H9 (cell line): Measurements from ENCODE around the gene GGT6. TPM values are rescaled to one million over a fixed set of nuclear protein-coding genes. Genes with fewer than 3 reads are reported as not detected.
A peak's percentile ranks its signal among the peaks of the same experiment; 100 is the strongest.

Source experiments
- DNase-seq: peaks from one replicate; pipeline ENCODE4 v3.0.0-alpha.2; 2017
- H2AFZ ChIP-seq: one replicate; pipeline ENCODE4 v1.6.1; 2013; ENCODE audit warnings: mild to moderate bottlenecking, low read length, control low read depth, moderate library complexity
- H2AK5ac ChIP-seq: 2 replicates; pipeline ENCODE4 v1.6.1; 2013; ENCODE audit warnings: low read length, control low read depth, mixed read lengths; ENCODE audit not compliant: insufficient read length
- H2BK120ac ChIP-seq: one replicate; pipeline ENCODE4 v1.6.1; 2013; ENCODE audit warnings: low read depth, mild to moderate bottlenecking, low read length, control low read depth, inconsistent platforms; ENCODE audit not compliant: poor library complexity, severe bottlenecking
- H2BK12ac ChIP-seq: 2 replicates; pipeline ENCODE4 v1.6.1; 2013; ENCODE audit warnings: low read length, control low read depth, mixed read lengths, low read depth; ENCODE audit not compliant: insufficient read length
- H2BK15ac ChIP-seq: 2 replicates; pipeline ENCODE4 v1.6.1; 2013; ENCODE audit warnings: low read depth, low read length, control low read depth
- H2BK20ac ChIP-seq: one replicate; pipeline ENCODE4 v1.6.1; 2013; ENCODE audit warnings: low read depth, mild to moderate bottlenecking, low read length, control low read depth, inconsistent platforms; ENCODE audit not compliant: poor library complexity, severe bottlenecking
- H2BK5ac ChIP-seq: 2 replicates; pipeline ENCODE4 v1.6.1; 2013; ENCODE audit warnings: low read length, control low read depth, mixed read lengths; ENCODE audit not compliant: insufficient read length
- H3K14ac ChIP-seq: 2 replicates; pipeline ENCODE4 v1.6.1; 2013; ENCODE audit warnings: low read length, control low read depth; ENCODE audit not compliant: insufficient read depth
- H3K18ac ChIP-seq: 2 replicates; pipeline ENCODE4 v1.6.1; 2013; ENCODE audit warnings: low read depth, mild to moderate bottlenecking, mixed read lengths, low read length, control low read depth; ENCODE audit not compliant: insufficient read length
- H3K23ac ChIP-seq: 2 replicates; pipeline ENCODE4 v1.6.1; 2013; ENCODE audit warnings: low read length, control low read depth, mixed read lengths, low read depth; ENCODE audit not compliant: insufficient read length
- H3K23me2 ChIP-seq: 2 replicates; pipeline ENCODE4 v1.6.1; 2013; ENCODE audit warnings: low read depth, mild to moderate bottlenecking, mixed read lengths, low read length, control low read depth; ENCODE audit not compliant: insufficient read length, poor library complexity, severe bottlenecking
- H3K27ac ChIP-seq: 2 replicates; pipeline ENCODE4 v1.5.1; 2013; ENCODE audit warnings: low read length, control low read depth, mixed read lengths, low read depth; ENCODE audit not compliant: insufficient read length
- H3K27me3 ChIP-seq: 2 replicates; pipeline ENCODE4 v1.6.1; 2013; ENCODE audit warnings: low read length, control low read depth, inconsistent platforms; ENCODE audit not compliant: insufficient read depth
- H3K4ac ChIP-seq: 2 replicates; pipeline ENCODE4 v1.6.1; 2013; ENCODE audit warnings: low read depth, mild to moderate bottlenecking, control low read depth, inconsistent platforms, low read length, moderate library complexity
- H3K4me1 ChIP-seq: 2 replicates; pipeline ENCODE4 v1.6.1; 2013; ENCODE audit warnings: low read length, control low read depth, inconsistent platforms; ENCODE audit not compliant: insufficient read depth
- H3K4me2 ChIP-seq: 2 replicates; pipeline ENCODE4 v1.6.1; 2013; ENCODE audit warnings: low read length, control low read depth, mixed read lengths; ENCODE audit not compliant: insufficient read length, insufficient read depth
- H3K56ac ChIP-seq: 2 replicates; pipeline ENCODE4 v1.6.1; 2013; ENCODE audit warnings: low read depth, mild to moderate bottlenecking, mixed read lengths, low read length, control low read depth; ENCODE audit not compliant: insufficient read length
- H3K79me1 ChIP-seq: 2 replicates; pipeline ENCODE4 v1.6.1; 2013; ENCODE audit warnings: low read depth, mild to moderate bottlenecking, moderate library complexity, low read length, control low read depth, inconsistent platforms; ENCODE audit not compliant: insufficient read depth, poor library complexity, severe bottlenecking
- H3K79me2 ChIP-seq: 2 replicates; pipeline ENCODE4 v1.6.1; 2013; ENCODE audit warnings: low read length, control low read depth, inconsistent platforms; ENCODE audit not compliant: insufficient read depth
- H3K9ac ChIP-seq: 2 replicates; pipeline ENCODE4 v1.6.1; 2013; ENCODE audit warnings: low read length, control low read depth, mixed read lengths; ENCODE audit not compliant: insufficient read length; ENCODE audit errors: extremely low read depth
- H3K9me3 ChIP-seq: one replicate; pipeline ENCODE4 v1.6.1; 2013; ENCODE audit warnings: low read depth, low read length, inconsistent platforms; ENCODE audit not compliant: control insufficient read depth
- H3T11ph ChIP-seq: one replicate; pipeline ENCODE4 v1.6.1; 2013; ENCODE audit warnings: mild to moderate bottlenecking, low read length, control low read depth, inconsistent platforms
- H4K20me1 ChIP-seq: one replicate; pipeline ENCODE4 v1.6.1; 2013; ENCODE audit not compliant: control insufficient read depth, insufficient read length, insufficient read depth
- H4K5ac ChIP-seq: 2 replicates; pipeline ENCODE4 v1.6.1; 2013; ENCODE audit warnings: low read depth, mild to moderate bottlenecking, mixed read lengths, low read length, control low read depth; ENCODE audit not compliant: insufficient read length
- H4K8ac ChIP-seq: replicated peaks from 2 replicates; pipeline ENCODE4 v1.6.1; 2013; ENCODE audit warnings: low read length, control low read depth, mixed read lengths, low read depth; ENCODE audit not compliant: insufficient read length
- H4K91ac ChIP-seq: 2 replicates; pipeline ENCODE4 v1.6.1; 2013; ENCODE audit warnings: low read depth, mild to moderate bottlenecking, moderate library complexity, mixed read lengths, low read length, control low read depth; ENCODE audit not compliant: insufficient read length
- H3K27ac Mint-ChIP-seq, 3 experiments: 2 replicates in 2 of 3; 3 replicates in 1 of 3; pipeline ENCODE4 v1.8.0; 2020 to 2021; ENCODE audit warnings: mixed read lengths in 3 of 3, mild to moderate bottlenecking in 1 of 3, moderate library complexity in 1 of 3
- H3K27me3 Mint-ChIP-seq: 2 replicates; pipeline ENCODE4 v1.8.0; 2021; ENCODE audit warnings: low read depth, mild to moderate bottlenecking, moderate library complexity, mixed read lengths
- H3K36me3 Mint-ChIP-seq, 3 experiments: 2 replicates in 2 of 3; 3 replicates in 1 of 3; pipeline ENCODE4 v1.8.0; 2020 to 2021; ENCODE audit warnings: low read depth in 3 of 3, mixed read lengths in 3 of 3; ENCODE audit not compliant: insufficient read depth in 1 of 3
- H3K4me1 Mint-ChIP-seq, 2 experiments: 2 replicates each; pipeline ENCODE4 v1.8.0; 2020; ENCODE audit warnings: mixed read lengths in 2 of 2
- H3K4me3 Mint-ChIP-seq, 2 experiments: 2 replicates in 1 of 2; 3 replicates in 1 of 2; pipeline ENCODE4 v1.8.0; 2020 to 2021; ENCODE audit warnings: mild to moderate bottlenecking in 2 of 2, mixed read lengths in 2 of 2, moderate library complexity in 1 of 2
- H3K9me3 Mint-ChIP-seq, 2 experiments: 2 replicates in 1 of 2; 3 replicates in 1 of 2; pipeline ENCODE4 v1.8.0; 2020; ENCODE audit warnings: mild to moderate bottlenecking in 2 of 2, mixed read lengths in 2 of 2, moderate library complexity in 1 of 2
- WGBS: extraction: QIAGEN DNeasy Blood & Tissue Kit; methylation state at CpG from one replicate; pipeline ENCODE4 v1.1.7; 2013; ENCODE audit warnings: missing lambda C conversion rate, low lambda C conversion rate, mixed read lengths; ENCODE audit not compliant: insufficient read length; ENCODE audit errors: extremely low coverage; 5-methylcytosine and 5-hydroxymethylcytosine counted together
- total RNA-seq: library from RNA; stranded (reverse); gene quantifications from 2 replicates; pipeline ENCODE4 v1.2.1, GENCODE V29; 2021
- TF ChIP-seq, protein P1 (sequence below): fragments of 200-600 bp; sonication (generic); conservative IDR thresholded peaks from 3 replicates; pipeline ENCODE4 v1.8.0; 2021; ENCODE audit warnings: antibody characterized with exemption, mild to moderate bottlenecking

GGT6 gene
- total RNA-seq, 1 experiment from 2014 or later = 0.17 TPM

GRCh38 chr17:4566785-4567184, 6.4 kb upstream of the GGT6 start:
- no peak overlapping the region for H2AFZ ChIP-seq
- TF ChIP-seq, protein P1, sequence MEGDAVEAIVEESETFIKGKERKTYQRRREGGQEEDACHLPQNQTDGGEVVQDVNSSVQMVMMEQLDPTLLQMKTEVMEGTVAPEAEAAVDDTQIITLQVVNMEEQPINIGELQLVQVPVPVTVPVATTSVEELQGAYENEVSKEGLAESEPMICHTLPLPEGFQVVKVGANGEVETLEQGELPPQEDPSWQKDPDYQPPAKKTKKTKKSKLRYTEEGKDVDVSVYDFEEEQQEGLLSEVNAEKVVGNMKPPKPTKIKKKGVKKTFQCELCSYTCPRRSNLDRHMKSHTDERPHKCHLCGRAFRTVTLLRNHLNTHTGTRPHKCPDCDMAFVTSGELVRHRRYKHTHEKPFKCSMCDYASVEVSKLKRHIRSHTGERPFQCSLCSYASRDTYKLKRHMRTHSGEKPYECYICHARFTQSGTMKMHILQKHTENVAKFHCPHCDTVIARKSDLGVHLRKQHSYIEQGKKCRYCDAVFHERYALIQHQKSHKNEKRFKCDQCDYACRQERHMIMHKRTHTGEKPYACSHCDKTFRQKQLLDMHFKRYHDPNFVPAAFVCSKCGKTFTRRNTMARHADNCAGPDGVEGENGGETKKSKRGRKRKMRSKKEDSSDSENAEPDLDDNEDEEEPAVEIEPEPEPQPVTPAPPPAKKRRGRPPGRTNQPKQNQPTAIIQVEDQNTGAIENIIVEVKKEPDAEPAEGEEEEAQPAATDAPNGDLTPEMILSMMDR = peak; percentile 87
- no CpG with 5 or more reads among the region's 5 CpGs for WGBS
- H3K9ac ChIP-seq = no peak overlapping the region
- no peaks in the 10 kb centered on the region for H3K23me2 ChIP-seq
- H3K56ac ChIP-seq = no peak overlapping the region
- H3K36me3 Mint-ChIP-seq = no peaks in the 10 kb centered on the region
- no peak overlapping the region for H2BK12ac ChIP-seq
- peak; percentile 92 for DNase-seq
- H3K4me1 Mint-ChIP-seq = peaks cover 33 to 34% of the 10 kb centered on the region in 2 experiments
- H2AK5ac ChIP-seq = no peak overlapping the region
- no peak overlapping the region for H3K14ac ChIP-seq
- no peaks in the 10 kb centered on the region for H3K79me2 ChIP-seq
- no peaks in the 10 kb centered on the region for H3K27me3 ChIP-seq
- H3K27ac ChIP-seq = no peak overlapping the region
- H2BK20ac ChIP-seq = no peak overlapping the region
- no peaks in the 10 kb centered on the region for H4K20me1 ChIP-seq
- no peak overlapping the region for H4K5ac ChIP-seq
- no peaks in the 10 kb centered on the region; a peak in 1 of 5 replicates for H3K9me3 Mint-ChIP-seq
- no peak overlapping the region for H3K18ac ChIP-seq
- H3K23ac ChIP-seq = no peak overlapping the region
- H2BK15ac ChIP-seq = no peak overlapping the region
- H2BK120ac ChIP-seq = no peak overlapping the region
- peak overlapping the region in 1 of 2 experiments; percentile 51; a peak in 1 of 5 replicates for H3K4me3 Mint-ChIP-seq
- no peak overlapping the region for H2BK5ac ChIP-seq
- H3K27me3 Mint-ChIP-seq = peaks cover 15% of the 10 kb centered on the region
- H3K9me3 ChIP-seq = no peaks in the 10 kb centered on the region
- H3T11ph ChIP-seq = no peak overlapping the region
- no peak overlapping the region for H4K91ac ChIP-seq
- H3K4ac ChIP-seq = no peak overlapping the region
- no peaks in the 10 kb centered on the region for H3K79me1 ChIP-seq
- H3K4me2 ChIP-seq = no peak overlapping the region
- H3K27ac Mint-ChIP-seq = no peak overlapping the region
- H4K8ac ChIP-seq = no peak overlapping the region
- no peaks in the 10 kb centered on the region for H3K4me1 ChIP-seq
